OCI-LY7 (cell line): ENCODE data around the gene HOXB3. TPM values are rescaled to one million over a fixed set of nuclear protein-coding genes. Genes with fewer than 3 reads are reported as not detected.

Source experiments
- BruUV-seq: library from RNA; stranded (reverse); fragments of 400-500 nt; replicated peaks from 2 replicates; lab custom pipeline; 2021; lab: Mats Ljungman, UMichigan
- CTCF ChIA-PET: fragments of 300-600 bp; sonication (Branson Sonifier 250); formaldehyde crosslinking; loops from one replicate; lab custom pipeline; 2022; ENCODE audit warnings: antibody characterized with exemption; ENCODE audit not compliant: unreplicated experiment; lab: Charles Lee
- POLR2A ChIA-PET: fragments of 300-600 bp; sonication (Branson Sonifier 250); formaldehyde crosslinking; loops from one replicate; lab custom pipeline; 2022; ENCODE audit warnings: antibody characterized with exemption; lab: Charles Lee
- DNase-seq: peaks from one replicate; pipeline ENCODE4 v3.0.0-alpha.2; 2015; ENCODE audit warnings: low spot score
- H2AFZ ChIP-seq: fragments of 200-600 bp; sonication (generic), shearing (Covaris generic); 2 replicates; pipeline ENCODE4 v1.6.1; 2014; ENCODE audit warnings: mild to moderate bottlenecking, antibody characterized with exemption, low read length, moderate library complexity
- H3K27ac ChIP-seq: fragments of 200-600 bp; sonication (generic); 2 replicates; pipeline ENCODE4 v1.5.1; 2014; ENCODE audit warnings: mixed run types, low read depth, mild to moderate bottlenecking, moderate library complexity, low read length, inconsistent platforms; ENCODE audit not compliant: poor library complexity, severe bottlenecking
- H3K36me3 ChIP-seq: fragments of 200-600 bp; sonication (generic); 2 replicates; pipeline ENCODE4 v1.6.1; 2014; ENCODE audit warnings: mild to moderate bottlenecking, antibody characterized with exemption, low read length, moderate library complexity, mixed read lengths; ENCODE audit not compliant: insufficient read depth
- H3K4me1 ChIP-seq: fragments of 200-600 bp; sonication (generic); 2 replicates; pipeline ENCODE4 v1.5.1; 2014; ENCODE audit warnings: mild to moderate bottlenecking, low read length; ENCODE audit not compliant: insufficient read depth, poor library complexity, severe bottlenecking
- H3K4me2 ChIP-seq: fragments of 200-600 bp; sonication (generic); 2 replicates; pipeline ENCODE4 v1.6.1; 2014; ENCODE audit warnings: mild to moderate bottlenecking, low read length
- H3K4me3 ChIP-seq: fragments of 200-600 bp; sonication (generic); 2 replicates; pipeline ENCODE4 v1.5.1; 2014; ENCODE audit warnings: mild to moderate bottlenecking, low read depth, low read length; ENCODE audit not compliant: poor library complexity, severe bottlenecking
- H3K79me2 ChIP-seq: fragments of 200-600 bp; sonication (generic); 2 replicates; pipeline ENCODE4 v1.6.1; 2016; ENCODE audit warnings: low read depth, mild to moderate bottlenecking, low read length, moderate library complexity, mixed read lengths; ENCODE audit not compliant: insufficient read depth
- H3K9me2 ChIP-seq: fragments of 200-600 bp; sonication (generic); 2 replicates; pipeline ENCODE4 v1.6.1; 2016; ENCODE audit warnings: mild to moderate bottlenecking, low read length, mixed read lengths; ENCODE audit not compliant: insufficient read depth
- H3K9me3 ChIP-seq: fragments of 200-600 bp; sonication (generic); 2 replicates; pipeline ENCODE4 v1.6.1; 2014; ENCODE audit warnings: mild to moderate bottlenecking, mixed run types, low read length, mixed read lengths
- H4K20me1 ChIP-seq: fragments of 200-600 bp; sonication (generic); 2 replicates; pipeline ENCODE4 v1.6.1; 2014; ENCODE audit warnings: mild to moderate bottlenecking, antibody characterized with exemption, low read length, moderate library complexity, mixed read lengths; ENCODE audit not compliant: insufficient read depth
- CTCF ChIP-seq: fragments of 200-600 bp; sonication (generic); conservative IDR thresholded peaks from 2 replicates; pipeline ENCODE4 v1.5.1; 2014; ENCODE audit warnings: mild to moderate bottlenecking, antibody characterized with exemption, low read length, moderate library complexity, mixed read lengths
- EZH2phosphoT487 ChIP-seq: fragments of 200-600 bp; sonication (generic); IDR thresholded peaks from 2 replicates; pipeline ENCODE4 v1.6.1; 2018; ENCODE audit warnings: low read depth, borderline replicate concordance, mild to moderate bottlenecking, mixed run types, antibody characterized with exemption, low read length, moderate library complexity, mixed read lengths
- intact Hi-C: fragments of 100-400 bp; cut with micrococcal nuclease; formaldehyde crosslinking; loops from one replicate; pipeline ENCODE4 v1.10.0; 2022; ENCODE audit not compliant: unreplicated experiment
- total RNA-seq, 2 experiments: library from RNA; depleted of rRNA in 1 of 2; stranded (reverse); fragments of >200 nt in 1 of 2; shearing (Covaris generic) in 1 of 2; gene quantifications; 2 replicates each; pipeline ENCODE4 v1.2.3, GENCODE V29; 2014 to 2022

Gene HOXB3
- total RNA-seq, 2 experiments from 2014 or later = 7.7 to 13.0 TPM

GRCh38 chr17:48500435-48501426, 89.3 kb downstream of the HOXB3 start:
- H3K9me3 ChIP-seq = no peaks in the 10 kb centered on the region
- BruUV-seq = no TSS peak
- no peak for DNase-seq
- no peaks in the 10 kb centered on the region for H3K36me3 ChIP-seq
- H3K79me2 ChIP-seq = no peaks in the 10 kb centered on the region
- no peak overlapping the region for H3K27ac ChIP-seq
- ChIA-PET CTCF (no interaction called here), POLR2A (interaction anchor here (0.6 kb wide), 1 partner anchor 328 kb away, joined by 4 read pairs; no protein-coding TSS in a partner anchor)
- H3K4me3 ChIP-seq = no peak overlapping the region
- no peak overlapping the region for H3K4me2 ChIP-seq
- no peak overlapping the region for H2AFZ ChIP-seq
- TF ChIP-seq EZH2phosphoT487 (no peak), CTCF (no peak)
- H3K4me1 ChIP-seq = peaks cover 9% of the 10 kb centered on the region
- no peaks in the 10 kb centered on the region for H3K9me2 ChIP-seq
- no peaks in the 10 kb centered on the region for H4K20me1 ChIP-seq
- intact Hi-C loops = no loop called here

- no peaks in the 10 kb centered on the region for H3K9me2 ChIP-seq
- TF ChIP-seq CTCF (no peak), EZH2phosphoT487 (no peak)
- H4K20me1 ChIP-seq = no peaks in the 10 kb centered on the region
- peaks cover under 1% of the 10 kb centered on the region for H3K4me1 ChIP-seq
- intact Hi-C loops = no loop called here
- CTCF ChIA-PET = no interaction called here
- no TSS peak for BruUV-seq
- no peak overlapping the region for H3K4me3 ChIP-seq
- POLR2A ChIA-PET = interaction anchor here (0.6 kb wide), 1 partner anchor 327 kb away, joined by 4 read pairs; no protein-coding TSS in a partner anchor
- H3K36me3 ChIP-seq = no peaks in the 10 kb centered on the region
- no peak overlapping the region for H3K4me2 ChIP-seq
- no peaks in the 10 kb centered on the region for H3K9me3 ChIP-seq
- no peaks in the 10 kb centered on the region for H3K79me2 ChIP-seq
- no peak for DNase-seq
- H2AFZ ChIP-seq = no peak overlapping the region
- no peak overlapping the region for H3K27ac ChIP-seq
Observed at GRCh38 chr17:48499735-48500434, 90.2 kb downstream of the HOXB3 start.
